ENCODE results near the gene RBFOX2.

- TF ChIP-seq EZH2 (IDR thresholded peaks at IDR 0.05; ENCODE audit: borderline replicate concordance, low read length) (no peak), CTCF (conservative IDR thresholded peaks at IDR 0.05 in 1 of 2, IDR thresholded peaks at IDR 0.05 in 1 of 2; ENCODE audit: extremely low read depth in 1 of 2, insufficient read depth in 1 of 2, low read depth in 1 of 2, low read length in 2 of 2) (no peak)
These were observed 142.3 kb downstream of the RBFOX2 start for GRCh38 chr22:35886309-35886708.
